Effector CD4-positive, alpha-beta T cell (primary cell): Measurements from ENCODE around the gene PTTG1IP.
"Not testable (repeated sequence)": the region's sequence is repeated elsewhere in the genome, so short reads cannot be mapped to it uniquely, and the experiment has no call there.

Experiments
- DNase-seq: peaks from one replicate; pipeline ENCODE4 v3.0.0-alpha.2; 2020

PTTG1IP gene

DNA sequence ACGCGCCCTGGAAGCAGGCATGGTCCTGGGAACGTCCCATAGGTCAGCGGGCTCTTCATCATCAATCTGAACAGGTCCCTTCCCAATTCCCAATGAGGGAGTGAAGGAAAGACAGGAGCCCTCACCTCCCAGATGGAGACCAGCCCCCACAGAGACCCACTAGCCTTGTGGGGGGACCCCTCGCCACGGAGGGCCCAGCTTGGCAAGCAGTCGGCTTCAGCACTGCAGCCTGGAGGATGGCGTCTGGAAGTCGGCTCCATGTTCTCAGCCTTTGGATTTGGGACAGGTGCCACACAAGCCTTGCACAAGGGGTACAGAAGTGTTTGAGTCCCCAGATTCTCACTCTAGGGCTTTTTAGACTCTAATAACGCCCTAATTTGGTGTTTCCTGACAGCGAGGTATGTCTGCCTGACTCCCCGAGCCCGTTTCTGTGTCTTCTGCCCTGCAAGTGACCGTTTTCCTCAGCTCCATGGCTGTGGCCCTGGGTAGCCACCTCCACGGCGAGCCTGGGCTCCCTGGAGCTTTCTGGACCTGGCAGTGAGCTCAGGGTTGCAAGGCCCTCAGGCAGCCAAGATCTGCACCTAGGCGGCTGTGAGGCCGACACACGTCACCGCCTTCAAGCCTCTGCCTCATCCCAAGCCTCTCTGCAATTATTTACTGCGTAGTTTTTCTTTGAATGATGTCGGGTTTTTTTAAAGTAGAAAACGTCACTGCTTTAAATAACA, 30.6 kb downstream of the PTTG1IP start:
- no peak for DNase-seq

- no peak for DNase-seq
These were observed 31.4 kb downstream of the PTTG1IP start for GRCh38 chr21:44842087-44842486.

DNA sequence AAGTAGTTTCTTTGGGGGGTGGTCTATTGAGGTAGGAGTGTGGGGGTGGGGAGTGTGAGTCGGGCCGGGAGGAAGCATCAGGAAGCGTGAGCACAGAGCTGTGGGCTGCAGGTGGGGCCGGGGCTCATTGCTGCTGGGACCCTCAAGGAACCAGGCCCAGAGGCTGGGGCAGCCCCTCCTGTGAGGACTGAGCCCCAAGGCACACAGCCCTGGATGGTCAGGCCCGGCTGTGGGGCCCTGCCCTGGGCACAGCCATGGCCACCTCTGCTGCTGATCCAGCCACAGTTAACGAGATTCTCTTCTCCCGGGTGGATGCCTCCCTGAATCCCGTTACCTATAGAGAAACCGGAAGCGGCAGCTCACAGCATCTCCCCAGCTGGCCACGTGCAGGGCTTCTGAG, 32.7 kb downstream of the PTTG1IP start:
- no peak for DNase-seq

- no peak for DNase-seq
These were observed 34.5 kb downstream of the PTTG1IP start for GRCh38 chr21:44838951-44839350.

GRCh38 chr21:44838039-44838895, 35.2 kb downstream of the PTTG1IP start:
- DNase-seq: no peak

DNA sequence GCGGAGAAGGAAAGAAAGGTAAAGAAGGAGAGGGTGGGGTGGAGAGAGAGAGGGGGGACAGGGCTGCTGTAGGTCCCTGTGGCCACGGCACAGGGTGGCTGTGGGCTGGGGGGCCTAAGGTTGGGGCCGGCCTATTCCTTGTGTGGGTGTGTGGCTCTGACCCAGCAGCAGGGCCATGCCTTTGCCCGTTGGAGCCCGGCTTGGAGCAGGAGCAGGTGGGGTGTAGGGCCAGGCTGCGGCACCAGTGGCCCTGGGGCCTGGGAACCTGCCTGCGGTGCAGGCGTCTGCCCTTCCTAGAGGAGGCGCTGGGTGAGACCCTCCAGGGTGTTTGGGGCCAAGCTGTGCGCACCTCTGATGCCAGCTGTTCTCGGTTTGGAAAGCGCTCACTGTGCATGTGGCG, 36.0 kb downstream of the PTTG1IP start:
- no peak for DNase-seq

GRCh38 chr21:44836666-44837471, 36.6 kb downstream of the PTTG1IP start:
- DNase-seq: no peak

GRCh38 chr21:44836349-44836665, 37.2 kb downstream of the PTTG1IP start:
- no peak for DNase-seq

DNA sequence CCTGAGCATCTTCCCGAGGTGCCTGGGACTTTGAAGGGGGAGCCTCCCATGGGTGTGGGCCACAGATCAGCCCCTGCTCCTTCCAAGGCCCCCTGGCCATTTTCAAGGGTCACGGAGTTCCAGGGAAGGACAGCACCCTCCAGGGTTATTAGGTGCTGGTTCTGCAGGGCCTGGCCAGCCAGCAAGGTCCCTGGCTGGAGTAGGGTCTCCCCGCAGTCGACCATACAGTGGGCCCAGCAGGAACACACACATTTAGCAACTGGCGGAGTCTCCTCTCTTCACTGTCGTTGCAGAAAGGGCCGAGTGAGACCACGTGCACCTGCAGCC, 37.9 kb downstream of the PTTG1IP start:
- no peak for DNase-seq

DNA sequence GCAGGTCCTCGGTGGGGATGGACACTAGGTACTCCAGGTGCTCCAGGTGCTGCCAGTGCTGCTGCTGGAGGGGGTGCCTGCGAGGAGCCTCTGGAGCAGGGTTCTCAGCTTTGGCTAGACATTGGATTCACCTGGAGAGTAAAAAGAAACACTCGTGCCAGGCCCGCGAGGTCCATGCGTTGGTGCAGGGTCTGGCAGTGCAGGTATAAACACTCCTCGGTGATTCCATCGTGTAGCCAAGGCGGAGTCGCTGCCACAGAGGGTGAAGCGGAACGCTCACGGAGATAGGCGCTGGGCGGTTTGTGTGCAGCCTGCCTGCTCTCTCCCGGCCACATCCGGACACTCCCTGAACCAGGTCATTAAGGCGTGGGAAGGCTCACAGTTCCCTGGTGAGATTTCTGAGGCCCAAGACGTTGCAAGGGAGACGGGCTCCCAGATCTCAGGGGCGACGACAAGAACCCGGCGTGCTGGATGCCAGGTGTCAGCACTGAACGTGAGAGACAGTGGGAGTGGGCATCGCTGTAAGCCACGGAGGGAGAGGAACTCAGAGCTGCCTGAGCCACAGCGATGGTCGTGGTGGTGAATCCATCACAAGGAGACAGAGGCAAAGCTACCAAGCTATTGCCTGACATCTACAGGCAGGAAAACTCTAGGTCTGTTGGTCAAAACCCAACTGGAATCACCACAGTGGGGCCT, 38.4 kb downstream of the PTTG1IP start:
- DNase-seq: no peak

GRCh38 chr21:44834231-44834950, 39.1 kb downstream of the PTTG1IP start:
- no peak for DNase-seq

GRCh38 chr21:44833663-44834062, 39.8 kb downstream of the PTTG1IP start:
- no peak for DNase-seq

- not testable (repeated sequence) for DNase-seq
These were observed 40.8 kb downstream of the PTTG1IP start for GRCh38 chr21:44832516-44833255.

DNA sequence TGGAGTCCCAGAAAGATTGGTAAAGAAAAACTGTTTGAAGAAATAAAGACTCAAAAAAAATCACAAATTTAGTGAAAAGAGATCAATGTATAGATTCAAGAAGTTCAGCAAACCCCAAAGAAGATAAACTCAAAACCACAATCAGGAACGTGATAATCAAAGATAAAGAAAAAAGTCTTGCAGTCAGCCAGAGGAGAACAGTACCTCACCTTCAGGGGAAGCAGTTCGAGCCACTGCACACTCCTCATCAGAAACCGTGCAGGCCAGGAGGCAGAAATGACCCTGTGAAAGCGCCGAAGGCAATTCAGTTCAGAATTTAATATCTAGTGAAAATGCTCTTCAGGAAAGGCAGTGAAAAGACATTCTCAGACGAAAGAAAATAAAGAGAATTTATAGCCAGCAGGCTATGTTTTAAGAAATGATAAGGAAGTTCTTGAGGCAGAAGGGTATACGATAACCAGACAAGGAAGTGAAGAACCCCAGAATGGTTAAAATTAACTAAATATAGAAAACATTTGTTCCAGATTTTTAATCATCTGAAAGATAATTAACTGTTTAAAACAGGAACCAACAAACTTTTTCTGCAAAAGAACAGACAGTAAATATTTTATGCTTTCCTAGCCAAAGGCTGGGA, 42.1 kb downstream of the PTTG1IP start:
- no peak for DNase-seq

GRCh38 chr21:44829507-44830092, 43.9 kb downstream of the PTTG1IP start:
- DNase-seq: no peak

DNA sequence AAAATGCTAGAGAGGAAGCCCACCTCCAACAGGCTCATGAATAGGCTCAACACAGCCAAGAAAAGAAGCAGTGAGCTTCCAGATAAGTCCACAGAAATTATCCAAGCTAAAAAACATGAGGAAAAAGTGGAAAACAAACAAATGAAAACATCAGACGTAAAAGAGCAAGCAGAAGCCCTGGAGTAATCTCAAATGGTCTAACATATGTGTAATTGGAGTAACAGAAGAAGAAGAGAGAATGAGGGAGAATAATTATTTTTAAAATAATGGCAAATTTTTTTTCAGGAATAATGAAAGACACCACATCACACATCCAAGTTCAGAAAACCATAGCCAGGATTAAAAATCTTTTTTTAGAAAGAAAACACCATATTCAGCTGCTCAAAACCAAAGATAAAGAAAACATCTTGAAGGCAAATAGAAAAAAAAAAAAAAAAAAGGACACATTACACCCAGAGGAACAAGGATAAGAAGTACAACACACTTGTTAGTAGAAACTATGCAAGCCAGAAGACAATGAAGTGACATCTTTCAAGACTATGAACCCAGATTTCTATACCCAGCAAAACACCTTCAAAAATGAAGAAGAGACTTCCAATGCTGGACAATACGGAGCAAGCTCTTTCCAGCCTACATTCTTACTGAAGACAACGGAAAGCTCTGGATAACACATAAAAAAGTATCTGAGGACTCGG, 45.0 kb downstream of the PTTG1IP start:
- no peak for DNase-seq

- no peak for DNase-seq
These were observed 50.3 kb downstream of the PTTG1IP start for GRCh38 chr21:44823179-44823660.

DNA sequence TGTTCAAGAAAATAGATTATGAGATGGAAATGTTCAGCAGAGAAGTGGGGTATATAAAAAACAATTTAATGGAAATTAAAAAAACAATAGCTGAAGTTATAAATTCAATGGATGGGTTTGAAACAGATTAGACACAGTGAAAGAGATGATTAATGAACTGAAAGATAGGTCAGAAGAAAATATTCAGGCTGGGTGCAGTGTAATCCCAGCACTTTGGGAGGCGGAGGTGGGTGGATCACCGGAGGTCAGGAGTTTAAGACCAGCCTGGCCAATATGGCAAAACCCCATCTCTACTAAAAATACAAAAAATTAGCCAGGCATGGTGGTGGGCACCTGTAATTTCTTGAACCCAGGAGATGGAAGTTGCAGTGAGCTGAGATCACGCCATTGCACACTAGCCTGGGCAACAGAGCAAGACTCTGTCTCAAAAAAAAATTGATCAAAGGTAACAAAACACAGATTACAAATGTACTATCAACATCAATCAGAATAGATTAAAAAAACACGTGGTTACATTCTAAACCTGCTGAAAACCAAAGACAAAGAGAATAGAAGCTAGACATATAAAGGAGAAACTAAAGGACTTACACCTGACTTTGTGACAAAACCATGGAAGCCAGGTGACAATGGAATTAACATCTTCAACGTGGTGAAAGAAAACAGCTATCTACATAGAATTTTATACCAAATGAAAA, 50.9 kb downstream of the PTTG1IP start:
- no peak for DNase-seq

GRCh38 chr21:44820851-44821250, 52.6 kb downstream of the PTTG1IP start:
- no peak for DNase-seq
